Muscle of leg (tissue), 16 donors: Measurements from ENCODE around the gene MUC22. TPM values are rescaled to one million over a fixed set of nuclear protein-coding genes. Genes with fewer than 3 reads are reported as not detected.
"Not testable (repeated sequence)": the region's sequence is repeated elsewhere in the genome, so short reads cannot be mapped to it uniquely, and the experiment has no call there.

Experiments
- DNase-seq: peaks from one replicate; pipeline ENCODE4 v3.0.0; 2013
- H3K27ac ChIP-seq: one replicate; pipeline ENCODE4 v1.5.1; 2013; ENCODE audit warnings: mild to moderate bottlenecking, low read length, control low read depth
- H3K27me3 ChIP-seq: one replicate; pipeline ENCODE4 v1.6.1; 2013; ENCODE audit warnings: low read length; ENCODE audit not compliant: control insufficient read depth, insufficient read depth
- H3K36me3 ChIP-seq: one replicate; pipeline ENCODE4 v1.6.1; 2013; ENCODE audit warnings: low read length; ENCODE audit not compliant: control insufficient read depth, insufficient read depth
- H3K4me1 ChIP-seq: one replicate; pipeline ENCODE4 v1.6.1; 2013; ENCODE audit warnings: low read length; ENCODE audit not compliant: control insufficient read depth, insufficient read depth
- H3K4me3 ChIP-seq: one replicate; pipeline ENCODE4 v1.5.1; 2013; ENCODE audit warnings: low read length, control low read depth
- H3K9me3 ChIP-seq: replicated peaks from 2 replicates; pipeline ENCODE4 v1.6.1; 2013; ENCODE audit warnings: low read depth, low read length; ENCODE audit not compliant: control insufficient read depth
- WGBS: methylation state at CpG from one replicate; pipeline ENCODE4 v1.1.5; 2013; ENCODE audit warnings: missing lambda C conversion rate; ENCODE audit not compliant: insufficient coverage; 5-methylcytosine and 5-hydroxymethylcytosine counted together
- long read RNA-seq, 11 donors: transcript quantifications; one replicate each; lab custom pipeline, GENCODE V29; 2026
- polyA plus RNA-seq, 8 donors: library from polyadenylated mRNA; unstranded; fragments of 120-200 nt; gene quantifications; one replicate each; pipeline versions ENCODE4 v1.2.1 to v1.2.3, GENCODE V29; 2013; ENCODE audit warnings: inconsistent platforms in 1 of 8, low replicate concordance in 1 of 8; ENCODE audit not compliant: insufficient read length in 8 of 8, insufficient read depth in 1 of 8
- total RNA-seq: library from RNA; stranded (reverse); fragments of 120-200 nt; gene quantifications from one replicate; pipeline ENCODE4 v1.2.4, GENCODE V29; 2013

MUC22 gene
- not detected for total RNA-seq
- polyA plus RNA-seq: 1 to 10 TPM in 1 of 8 donors, under 1 TPM in 2, not detected in 5; 0.04 to 2.4 (median 0.12) TPM
- long read RNA-seq, donor 1: 0 reads
- long read RNA-seq, donor 2: 0 reads
- long read RNA-seq, donor 3: 0 reads
- long read RNA-seq, donor 4: 0 reads
- long read RNA-seq, donor 5: 0 reads
- long read RNA-seq, donor 6: 0 reads
- long read RNA-seq, donor 7: 0 reads
- long read RNA-seq, donor 8: 0 reads
- long read RNA-seq, donor 9: 0 reads
- long read RNA-seq, donor 10: 0 reads
- long read RNA-seq, donor 11: 0 reads

DNA sequence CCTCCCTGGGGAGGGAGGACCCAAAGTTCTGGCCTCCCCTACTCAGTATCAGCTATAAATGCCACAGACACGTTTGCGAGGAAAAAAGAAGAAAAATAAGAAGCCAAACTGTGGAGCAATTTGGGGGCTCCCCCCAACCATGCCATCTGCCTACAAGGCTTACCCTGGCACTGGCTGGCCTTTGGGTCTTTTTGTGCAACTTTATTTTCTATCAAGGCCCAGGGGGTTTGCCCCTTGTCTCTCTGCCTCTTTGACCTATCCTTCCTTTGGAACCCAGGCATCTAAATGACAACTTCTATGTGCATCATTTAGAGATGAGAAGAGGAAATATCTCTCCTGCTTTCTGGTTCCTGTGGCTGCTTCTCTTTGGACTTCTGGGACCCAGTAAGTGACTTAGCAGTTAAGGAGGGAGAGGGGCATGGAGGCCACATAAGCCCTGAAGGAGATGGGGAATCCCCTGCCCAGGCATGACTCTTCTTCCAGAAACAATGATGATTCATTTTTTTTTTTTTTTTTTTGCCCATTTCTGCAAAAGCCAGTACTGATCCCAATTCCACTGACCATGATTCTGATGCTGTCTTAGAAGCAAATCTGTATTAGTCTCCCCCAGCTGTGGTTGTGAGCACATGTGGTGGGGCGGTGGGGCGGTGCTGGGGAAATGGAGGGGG is at the start of gene MUC22:
Gene MUC22 (plus strand): TSS at position 82 of the 668 bp plus-strand sequence. CDS start 233 bp downstream, at position 315.
- no peaks in the 10 kb centered on the region for H3K4me1 ChIP-seq
- DNase-seq: no peak
- no peak within 1 kb of the TSS for H3K27ac ChIP-seq
- no peak within 1 kb of the TSS for H3K4me3 ChIP-seq
- H3K9me3 ChIP-seq: peaks cover 3% of the 10 kb centered on the region
- H3K36me3 ChIP-seq: no peaks in the 10 kb centered on the region
- WGBS: 83% methylated on average over 2 of the region's 4 CpGs
- H3K27me3 ChIP-seq: peaks cover 9% of the 10 kb centered on the region

DNA sequence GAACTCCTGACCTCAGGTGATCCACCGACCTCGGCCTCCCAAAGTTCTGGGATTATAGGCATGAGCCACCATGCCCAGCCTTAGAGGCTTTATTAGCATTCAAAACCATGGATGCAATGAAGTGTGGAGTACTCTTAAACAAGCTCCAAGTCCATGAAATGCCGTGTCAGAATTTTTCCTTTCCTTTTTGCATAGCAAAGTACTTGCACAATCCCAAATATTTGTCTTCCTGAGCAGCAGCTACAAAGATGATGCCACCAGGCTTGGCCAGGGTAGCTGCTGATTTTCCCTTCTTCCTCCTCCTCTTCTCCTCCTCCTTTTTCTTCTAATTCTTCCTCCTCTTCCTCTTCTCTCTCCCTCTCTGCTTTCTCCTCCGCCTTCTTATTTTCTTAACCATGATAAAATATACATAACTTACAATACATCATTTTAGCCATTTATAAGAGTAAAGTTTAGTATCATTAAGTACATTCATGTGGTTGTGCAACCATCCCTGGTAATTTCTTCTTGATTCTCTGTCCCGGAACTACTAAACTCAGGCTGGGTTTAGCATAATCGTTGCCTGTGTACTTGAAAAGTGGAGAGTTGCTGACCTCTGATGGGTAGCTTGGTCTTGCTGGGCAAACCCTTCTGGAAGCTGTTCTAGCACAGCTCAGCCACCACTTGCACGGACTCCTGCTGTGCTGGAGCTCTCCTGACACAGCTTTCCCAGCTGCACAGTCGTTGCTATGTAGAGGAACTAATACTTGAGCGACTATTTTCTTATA is 49.2 kb upstream of the MUC22 start:
- DNase-seq: no peak

DNA sequence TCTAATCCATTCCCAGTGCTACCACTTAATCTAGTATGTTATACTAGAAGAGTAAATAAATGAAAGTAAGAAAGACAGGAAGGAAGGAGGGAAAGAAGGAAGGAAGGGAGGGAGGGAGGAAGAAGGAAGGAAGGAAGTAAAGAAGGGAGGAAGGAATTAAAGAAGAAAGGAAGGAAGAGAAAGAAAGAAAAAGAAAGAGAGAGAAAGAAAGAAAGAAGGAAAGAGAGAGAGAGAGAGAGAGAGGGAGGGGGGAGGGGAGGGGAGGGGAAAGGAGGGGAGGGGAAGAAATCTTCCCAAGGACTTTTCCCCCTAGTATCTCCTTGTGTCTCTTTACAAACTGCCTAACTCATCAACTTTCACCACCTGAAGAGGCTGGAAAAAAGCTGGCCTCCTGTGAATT is 47.6 kb upstream of the MUC22 start:
- no peak for DNase-seq
- Histone ChIP-seq H3K27ac (no peak overlapping the region), H3K4me1 (no peaks in the 10 kb centered on the region), H3K36me3 (no peaks in the 10 kb centered on the region), H3K9me3 (no peaks in the 10 kb centered on the region), H3K4me3 (no peak overlapping the region), H3K27me3 (peaks cover 10% of the 10 kb centered on the region)

More for the DNA sequence above, 49.2 kb upstream of the MUC22 start:
- peaks cover under 1% of the 10 kb centered on the region for H3K4me1 ChIP-seq
- H3K36me3 ChIP-seq: no peaks in the 10 kb centered on the region
- H3K9me3 ChIP-seq: no peaks in the 10 kb centered on the region
- H3K4me3 ChIP-seq: no peak overlapping the region
- WGBS: 70% methylated on average over 3 of the region's 9 CpGs
- no peak overlapping the region for H3K27ac ChIP-seq
- H3K27me3 ChIP-seq: peaks cover 20% of the 10 kb centered on the region

DNA sequence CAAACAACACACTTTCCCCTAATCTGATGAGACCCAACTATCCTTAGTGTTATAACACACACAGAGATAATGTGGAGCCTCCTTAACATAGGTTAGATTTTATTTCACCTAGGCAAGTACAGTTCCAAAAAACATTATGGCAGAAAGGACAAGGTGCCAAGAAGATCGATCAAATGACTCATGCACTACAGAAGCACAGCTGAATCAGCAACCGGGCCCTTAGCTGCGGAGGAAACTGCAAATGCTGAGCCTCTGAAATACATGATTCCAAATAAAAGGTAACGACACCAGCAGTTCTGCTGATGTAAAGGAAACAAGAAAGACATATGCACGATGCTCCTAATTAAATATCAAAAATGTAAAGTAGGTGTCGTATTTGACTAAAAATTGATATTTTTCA is 46.6 kb upstream of the MUC22 start:
- DNase-seq: no peak
- Histone ChIP-seq H3K9me3 (no peaks in the 10 kb centered on the region), H3K27me3 (peaks cover 5% of the 10 kb centered on the region), H3K36me3 (no peaks in the 10 kb centered on the region), H3K4me1 (no peaks in the 10 kb centered on the region), H3K4me3 (no peak overlapping the region), H3K27ac (no peak overlapping the region)
- 50% methylated on average over 3 of the region's 6 CpGs for WGBS

DNA sequence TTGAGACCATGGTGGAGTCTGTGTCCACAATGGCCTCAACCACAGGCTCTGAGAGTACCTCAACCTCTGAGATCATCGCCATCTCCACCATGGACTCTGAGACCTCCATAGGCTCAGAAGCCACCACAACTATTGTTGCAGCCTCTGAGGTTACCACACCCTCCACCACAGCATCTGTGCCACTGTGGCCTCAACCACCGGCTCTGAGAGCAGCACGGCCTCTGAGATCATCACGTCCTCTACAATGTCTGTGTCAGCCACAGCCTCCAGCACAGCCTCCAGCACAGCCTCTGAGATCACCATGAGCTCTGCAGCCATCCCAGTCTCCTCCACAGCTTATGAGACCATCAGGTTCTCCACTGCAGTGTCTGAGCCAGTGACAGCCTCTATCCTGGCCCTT is 46.2 kb upstream of the MUC22 start:
- H3K27me3 ChIP-seq: peaks cover 5% of the 10 kb centered on the region
- no peaks in the 10 kb centered on the region for H3K4me1 ChIP-seq
- 94% methylated on average over 4 of the region's 4 CpGs for WGBS
- no peak overlapping the region for H3K4me3 ChIP-seq
- no peak for DNase-seq
- H3K36me3 ChIP-seq: no peaks in the 10 kb centered on the region
- no peak overlapping the region for H3K27ac ChIP-seq
- no peaks in the 10 kb centered on the region for H3K9me3 ChIP-seq

DNA sequence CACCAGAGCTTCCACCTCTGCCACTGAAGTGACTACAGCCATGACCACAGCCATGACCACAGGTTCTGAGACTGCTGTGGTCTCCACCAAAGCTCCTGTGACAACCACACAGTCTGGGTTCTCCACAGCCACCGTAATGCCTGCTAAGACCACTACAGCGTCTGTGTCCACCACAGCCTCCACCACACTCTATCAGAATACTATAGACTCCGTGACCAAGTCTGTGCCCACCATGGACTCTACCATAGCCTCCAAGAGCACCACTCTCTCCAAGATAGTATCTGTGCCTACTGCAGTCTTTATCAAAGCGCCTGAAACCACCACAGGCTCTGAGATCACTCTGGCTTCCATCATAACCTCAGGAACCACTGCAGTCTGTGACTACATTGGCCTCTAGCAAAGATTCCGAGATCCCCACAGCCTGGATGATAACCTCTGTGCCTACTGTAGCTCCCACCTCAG is 45.1 kb upstream of the MUC22 start:
- Histone ChIP-seq H3K4me1 (no peaks in the 10 kb centered on the region), H3K36me3 (no peaks in the 10 kb centered on the region), H3K9me3 (no peaks in the 10 kb centered on the region), H3K27me3 (peaks cover 5% of the 10 kb centered on the region), H3K27ac (no peak overlapping the region), H3K4me3 (no peak overlapping the region)
- DNase-seq: no peak
- 80% methylated on average over 5 of the region's 5 CpGs for WGBS

DNA sequence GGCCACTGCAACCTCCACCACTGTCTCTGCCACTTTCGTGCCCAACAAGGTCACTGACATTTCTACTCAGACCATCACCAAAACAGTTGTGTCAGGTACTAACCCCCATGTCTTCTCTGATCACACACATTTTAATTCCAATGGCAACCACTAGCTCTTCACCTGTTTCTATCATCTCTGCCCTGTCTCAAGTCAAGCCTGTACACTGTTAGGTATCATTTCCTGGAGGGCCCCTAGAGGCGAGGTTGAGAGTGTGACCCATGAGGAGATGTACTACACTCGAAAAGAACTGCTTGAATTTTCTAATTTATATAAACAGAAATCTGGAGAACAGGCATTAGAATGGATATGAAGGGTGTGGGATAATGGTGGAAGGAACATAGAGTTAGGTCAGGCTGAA is 44.1 kb upstream of the MUC22 start:
- WGBS: 92% methylated on average over 1 of the region's 3 CpGs
- DNase-seq: no peak
- Histone ChIP-seq H3K9me3 (no peaks in the 10 kb centered on the region), H3K27ac (no peak overlapping the region), H3K27me3 (peaks cover 5% of the 10 kb centered on the region), H3K4me3 (no peak overlapping the region), H3K4me1 (no peaks in the 10 kb centered on the region), H3K36me3 (no peaks in the 10 kb centered on the region)

DNA sequence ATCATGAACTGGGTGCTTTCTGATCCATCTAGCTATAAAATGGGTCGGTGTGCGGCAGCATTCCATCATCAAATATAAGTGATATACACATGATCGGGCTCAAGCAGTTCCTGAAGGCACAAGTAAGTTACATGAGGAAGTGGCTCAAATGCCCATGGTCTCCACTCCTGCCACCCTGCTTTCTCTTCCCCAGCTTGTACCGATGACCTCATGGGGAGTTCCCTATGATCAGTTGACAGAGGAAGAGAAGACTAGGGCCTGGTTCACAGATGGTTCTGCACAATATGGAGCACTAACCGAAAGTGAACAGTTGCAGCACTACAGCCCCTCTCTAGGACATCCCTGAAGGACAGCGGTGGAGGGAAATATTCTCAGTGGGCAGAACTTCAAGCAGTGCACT is 41.1 kb upstream of the MUC22 start:
- H3K36me3 ChIP-seq, H3K27me3 ChIP-seq, H3K9me3 ChIP-seq, H3K4me3 ChIP-seq, H3K27ac ChIP-seq, H3K4me1 ChIP-seq: not testable (repeated sequence)
- peak; percentile 22 for DNase-seq
- 100% methylated on average over 3 of the region's 6 CpGs for WGBS

DNA sequence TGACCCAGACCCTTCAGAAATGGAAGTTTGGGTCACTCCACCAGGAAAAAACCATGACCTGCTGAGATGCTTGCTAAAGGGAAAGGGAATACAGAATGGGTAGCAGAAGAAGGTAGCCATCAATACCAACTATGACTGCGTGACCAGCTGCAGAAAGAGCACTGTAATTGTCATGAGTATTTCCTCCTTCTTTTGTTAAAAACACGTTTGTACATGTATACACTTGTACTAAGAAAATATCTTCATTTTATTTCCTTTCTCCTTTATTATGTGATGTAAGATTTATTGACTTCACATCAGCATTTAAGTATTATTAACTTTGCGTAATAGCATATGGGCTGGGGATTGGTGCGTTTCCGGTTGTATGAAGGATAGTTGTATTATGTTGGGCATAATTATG is 39.3 kb upstream of the MUC22 start:
- 90% methylated on average over 2 of the region's 5 CpGs for WGBS
- no peaks in the 10 kb centered on the region for H3K36me3 ChIP-seq
- no peaks in the 10 kb centered on the region for H3K4me1 ChIP-seq
- no peak for DNase-seq
- H3K4me3 ChIP-seq: no peak overlapping the region
- H3K9me3 ChIP-seq: no peaks in the 10 kb centered on the region
- H3K27me3 ChIP-seq: peaks cover 3% of the 10 kb centered on the region
- H3K27ac ChIP-seq: no peak overlapping the region

DNA sequence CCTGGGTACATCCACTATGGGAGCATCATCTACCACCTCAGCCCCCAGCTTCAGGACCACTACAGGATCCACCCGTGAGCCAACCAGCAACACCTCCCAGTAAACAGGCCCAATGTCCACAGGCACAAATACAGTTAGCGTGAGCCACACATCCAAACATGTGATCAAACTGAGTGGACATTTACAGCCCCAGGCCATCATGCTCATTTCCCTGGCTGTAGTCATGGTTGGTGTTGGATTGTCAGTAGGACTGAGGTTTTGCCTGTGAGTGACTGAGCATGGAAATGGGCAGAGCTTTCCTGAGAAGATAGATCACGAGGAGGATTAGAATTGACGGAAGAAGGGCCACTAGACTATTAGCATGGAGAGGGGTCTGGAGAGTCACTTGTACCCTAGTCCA is 37.5 kb upstream of the MUC22 start:
- Histone ChIP-seq H3K4me3 (no peak overlapping the region), H3K4me1 (no peaks in the 10 kb centered on the region), H3K36me3 (no peaks in the 10 kb centered on the region), H3K27me3 (peaks cover 3% of the 10 kb centered on the region), H3K27ac (no peak overlapping the region), H3K9me3 (no peaks in the 10 kb centered on the region)
- 84% methylated on average over 3 of the region's 4 CpGs for WGBS
- no peak for DNase-seq
